ENCODE measurements around the gene SPATA24.
A peak's percentile ranks its signal among the peaks of the same experiment; 100 is the strongest.

The SPATA24 gene

GRCh38 chr5:139426203-139426885 lies 22.5 kb upstream of the SPATA24 start:
- peak; percentile 6 for DNase-seq
- peaks cover 19% of the 10 kb centered on the region for H3K4me1 Mint-ChIP-seq (ENCODE audit: low read depth)
- no peak overlapping the region for H3K4me3 Mint-ChIP-seq
- no peaks in the 10 kb centered on the region for H3K27me3 Mint-ChIP-seq
- no peak overlapping the region for H3K27ac Mint-ChIP-seq
- no peaks in the 10 kb centered on the region for H3K9me3 Mint-ChIP-seq
- H3K36me3 Mint-ChIP-seq (ENCODE audit: low read depth), result peaks cover 73% of the 10 kb centered on the region

DNA sequence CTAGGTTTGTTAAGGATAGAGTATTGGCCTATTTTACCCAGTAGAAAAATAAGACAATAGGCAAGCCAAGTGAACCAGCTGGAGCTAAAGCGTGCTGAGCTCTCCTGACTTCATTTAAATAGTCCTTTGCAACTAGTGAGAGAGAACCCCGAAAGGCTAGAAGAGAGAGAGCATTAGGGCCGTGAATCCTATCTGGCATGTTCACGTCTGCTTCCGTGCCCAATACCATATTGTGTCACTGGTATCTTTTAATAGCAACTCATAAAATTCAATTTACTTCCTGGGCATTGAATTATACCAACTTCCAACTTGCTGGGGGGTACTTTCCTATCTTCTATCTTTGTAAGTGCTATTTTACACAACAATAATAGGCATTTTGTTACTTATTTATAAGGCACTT lies 21.6 kb upstream of the SPATA24 start:
- peak; percentile 2 for DNase-seq
- Mint-ChIP-seq H3K9me3 (no peaks in the 10 kb centered on the region), H3K27me3 (no peaks in the 10 kb centered on the region), H3K36me3 (ENCODE audit: low read depth) (peaks cover 76% of the 10 kb centered on the region), H3K4me3 (no peak overlapping the region), H3K4me1 (ENCODE audit: low read depth) (peaks cover 13% of the 10 kb centered on the region), H3K27ac (no peak overlapping the region)

GRCh38 chr5:139422307-139422893 lies 18.5 kb upstream of the SPATA24 start:
- H3K9me3 Mint-ChIP-seq, result no peaks in the 10 kb centered on the region
- no peaks in the 10 kb centered on the region for H3K27me3 Mint-ChIP-seq
- H3K36me3 Mint-ChIP-seq (ENCODE audit: low read depth), result peaks cover 84% of the 10 kb centered on the region
- H3K4me1 Mint-ChIP-seq (ENCODE audit: low read depth), result peaks cover 11% of the 10 kb centered on the region
- no peak overlapping the region for H3K4me3 Mint-ChIP-seq
- DNase-seq, result peak; percentile 25
- peak overlapping the region; percentile 64 for H3K27ac Mint-ChIP-seq

DNA sequence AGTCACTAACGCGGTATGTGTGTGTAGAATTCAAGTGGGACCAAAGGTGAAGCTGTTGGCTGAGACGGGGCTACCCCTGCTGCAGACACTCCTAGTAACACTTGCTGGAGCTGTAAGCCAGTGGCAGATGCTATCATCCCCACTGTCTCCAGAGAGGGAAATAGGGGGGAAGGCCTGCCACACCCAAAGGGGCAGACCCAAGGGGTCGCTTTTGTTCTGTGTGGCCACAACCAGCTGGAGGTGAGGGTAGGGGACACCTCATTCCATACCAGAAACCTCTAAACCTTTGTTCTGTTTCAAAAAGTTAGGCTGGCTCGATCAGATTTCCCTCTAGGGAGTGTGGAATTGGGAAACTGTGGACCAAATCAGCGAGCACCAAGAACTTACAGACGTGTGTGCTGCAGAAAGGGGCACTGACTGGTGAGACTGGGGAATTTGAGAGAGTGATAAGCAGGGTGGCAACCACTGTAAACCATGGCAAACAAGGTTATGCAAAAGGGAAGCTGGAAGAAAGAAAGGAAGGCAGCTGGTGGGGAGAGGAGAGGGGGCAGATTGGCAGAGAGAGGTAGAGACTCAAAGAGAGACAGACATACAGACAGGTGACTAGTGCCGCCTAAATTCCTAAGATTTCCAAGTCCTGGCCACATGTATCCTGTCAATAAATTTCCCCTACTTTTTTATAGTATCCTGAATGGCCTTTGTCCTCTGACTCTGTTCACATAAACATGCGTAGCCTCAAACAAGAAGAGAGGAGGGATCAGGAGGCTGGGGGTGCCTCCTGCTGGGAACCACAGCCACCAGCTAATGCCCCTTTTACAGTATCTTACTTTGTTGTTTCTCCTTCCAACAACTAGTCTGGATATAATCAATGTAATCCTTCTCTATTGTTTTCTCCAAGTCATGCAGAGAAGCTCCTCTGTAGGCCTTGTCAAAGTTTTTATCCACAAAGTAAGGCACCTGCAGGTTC lies 15.6 kb upstream of the SPATA24 start:
- Mint-ChIP-seq H3K36me3 (ENCODE audit: low read depth) (peaks cover 83% of the 10 kb centered on the region), H3K4me1 (ENCODE audit: low read depth) (peaks cover 39% of the 10 kb centered on the region), H3K27me3 (no peaks in the 10 kb centered on the region), H3K27ac (no peak overlapping the region), H3K4me3 (no peak overlapping the region), H3K9me3 (no peaks in the 10 kb centered on the region)
- DNase-seq, result peak; percentile 27

- peak; percentile 3 for DNase-seq
- Mint-ChIP-seq H3K4me1 (ENCODE audit: low read depth) (peaks cover 46% of the 10 kb centered on the region), H3K27me3 (no peaks in the 10 kb centered on the region), H3K9me3 (no peaks in the 10 kb centered on the region), H3K4me3 (no peak overlapping the region), H3K27ac (peak overlapping the region; percentile 49), H3K36me3 (ENCODE audit: low read depth) (peaks cover 82% of the 10 kb centered on the region)
Measured at GRCh38 chr5:139418793-139419192, 14.9 kb upstream of the SPATA24 start.

DNA sequence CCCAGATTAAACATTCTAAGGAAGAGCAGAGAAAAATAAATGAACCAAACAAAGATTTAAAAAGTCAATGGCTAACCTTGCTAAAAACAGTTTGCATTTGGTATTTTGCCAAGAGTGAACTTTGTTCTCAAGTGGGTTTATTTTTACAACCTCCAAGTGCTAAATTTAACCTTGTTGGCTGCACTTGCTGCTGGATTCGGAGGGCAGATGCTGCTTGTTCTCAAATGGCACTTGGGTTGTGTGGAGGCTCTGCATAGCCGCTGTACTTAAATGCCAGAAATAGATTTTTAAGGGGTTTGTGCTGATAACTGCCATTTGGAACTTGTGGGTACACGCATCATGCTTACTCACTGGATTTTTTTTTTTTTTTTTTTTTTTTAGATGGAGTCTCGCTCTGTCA lies 13.3 kb upstream of the SPATA24 start:
- peak; percentile 24 for DNase-seq
- H3K9me3 Mint-ChIP-seq, result no peaks in the 10 kb centered on the region
- no peaks in the 10 kb centered on the region for H3K27me3 Mint-ChIP-seq
- no peak overlapping the region for H3K4me3 Mint-ChIP-seq
- peak overlapping the region; percentile 99 for H3K27ac Mint-ChIP-seq
- peaks cover 84% of the 10 kb centered on the region for H3K36me3 Mint-ChIP-seq (ENCODE audit: low read depth)
- peaks cover 57% of the 10 kb centered on the region for H3K4me1 Mint-ChIP-seq (ENCODE audit: low read depth)

DNA sequence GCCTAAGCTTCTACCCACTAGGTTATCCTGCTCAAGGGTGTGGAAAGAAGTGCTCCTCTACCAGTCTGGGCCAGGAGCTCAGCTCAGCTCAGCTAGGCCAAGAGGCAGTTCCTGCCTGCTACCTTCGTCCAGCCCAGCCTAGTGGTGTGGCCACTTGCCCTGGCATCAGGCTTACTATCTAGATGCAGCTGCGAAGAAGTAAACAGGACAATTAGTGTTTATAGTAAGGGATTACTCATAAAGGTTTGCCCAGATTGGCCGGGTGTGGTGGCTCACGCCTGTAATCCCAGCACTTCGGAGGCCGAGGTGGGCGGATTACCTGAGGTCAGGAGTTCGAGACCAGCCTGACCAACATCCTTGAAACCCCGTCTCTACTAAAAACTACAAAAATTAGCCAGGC lies 12.8 kb upstream of the SPATA24 start:
- peak overlapping the region; percentile 99 for H3K27ac Mint-ChIP-seq
- peaks cover 86% of the 10 kb centered on the region for H3K36me3 Mint-ChIP-seq (ENCODE audit: low read depth)
- no peak for DNase-seq
- no peaks in the 10 kb centered on the region for H3K9me3 Mint-ChIP-seq
- no peak overlapping the region for H3K4me3 Mint-ChIP-seq
- peaks cover 56% of the 10 kb centered on the region for H3K4me1 Mint-ChIP-seq (ENCODE audit: low read depth)
- no peaks in the 10 kb centered on the region for H3K27me3 Mint-ChIP-seq

- no peaks in the 10 kb centered on the region for H3K9me3 Mint-ChIP-seq
- H3K4me3 Mint-ChIP-seq, result peak overlapping the region; percentile 56
- peaks cover 56% of the 10 kb centered on the region for H3K4me1 Mint-ChIP-seq (ENCODE audit: low read depth)
- H3K36me3 Mint-ChIP-seq (ENCODE audit: low read depth), result peaks cover 85% of the 10 kb centered on the region
- peak overlapping the region; percentile 99 for H3K27ac Mint-ChIP-seq
- no peak for DNase-seq
- no peaks in the 10 kb centered on the region for H3K27me3 Mint-ChIP-seq
Measured at GRCh38 chr5:139415869-139416268, 12.0 kb upstream of the SPATA24 start.

- Mint-ChIP-seq H3K4me1 (ENCODE audit: low read depth) (peaks cover 56% of the 10 kb centered on the region), H3K36me3 (ENCODE audit: low read depth) (peaks cover 79% of the 10 kb centered on the region), H3K4me3 (peak overlapping the region; percentile 56), H3K27ac (peak overlapping the region; percentile 99), H3K9me3 (no peaks in the 10 kb centered on the region), H3K27me3 (no peaks in the 10 kb centered on the region)
- DNase-seq, result peak; percentile 62
Measured at GRCh38 chr5:139415221-139415861, 11.5 kb upstream of the SPATA24 start.

GRCh38 chr5:139414581-139415130 lies 10.8 kb upstream of the SPATA24 start:
- Mint-ChIP-seq H3K4me1 (ENCODE audit: low read depth) (peaks cover 56% of the 10 kb centered on the region), H3K27me3 (no peaks in the 10 kb centered on the region), H3K4me3 (peak overlapping the region; percentile 56), H3K27ac (peak overlapping the region; percentile 99), H3K36me3 (ENCODE audit: low read depth) (peaks cover 73% of the 10 kb centered on the region), H3K9me3 (no peaks in the 10 kb centered on the region)
- DNase-seq, result no peak

- peak overlapping the region; percentile 56 for H3K4me3 Mint-ChIP-seq
- H3K36me3 Mint-ChIP-seq (ENCODE audit: low read depth), result peaks cover 66% of the 10 kb centered on the region
- H3K4me1 Mint-ChIP-seq (ENCODE audit: low read depth), result peaks cover 56% of the 10 kb centered on the region
- H3K9me3 Mint-ChIP-seq, result no peaks in the 10 kb centered on the region
- no peaks in the 10 kb centered on the region for H3K27me3 Mint-ChIP-seq
- DNase-seq, result no peak
- peak overlapping the region; percentile 99 for H3K27ac Mint-ChIP-seq
Measured at GRCh38 chr5:139413963-139414362, 10.1 kb upstream of the SPATA24 start.

GRCh38 chr5:139413153-139413552 lies 9.3 kb upstream of the SPATA24 start:
- peaks cover 53% of the 10 kb centered on the region for H3K4me1 Mint-ChIP-seq (ENCODE audit: low read depth)
- H3K4me3 Mint-ChIP-seq, result no peak overlapping the region
- H3K27ac Mint-ChIP-seq, result peak overlapping the region; percentile 99

GRCh38 chr5:139410993-139411828 lies 7.3 kb upstream of the SPATA24 start:
- no peaks in the 10 kb centered on the region for H3K9me3 Mint-ChIP-seq
- peaks cover 39% of the 10 kb centered on the region for H3K36me3 Mint-ChIP-seq (ENCODE audit: low read depth)
- H3K4me3 Mint-ChIP-seq, result no peak overlapping the region
- H3K27me3 Mint-ChIP-seq, result no peaks in the 10 kb centered on the region
- no peak overlapping the region for H3K27ac Mint-ChIP-seq
- peaks cover 45% of the 10 kb centered on the region for H3K4me1 Mint-ChIP-seq (ENCODE audit: low read depth)
- DNase-seq, result no peak

More at GRCh38 chr5:139413153-139413552, 9.3 kb upstream of the SPATA24 start:
- no peak for DNase-seq
- peaks cover 58% of the 10 kb centered on the region for H3K36me3 Mint-ChIP-seq (ENCODE audit: low read depth)
- H3K9me3 Mint-ChIP-seq, result no peaks in the 10 kb centered on the region
- no peaks in the 10 kb centered on the region for H3K27me3 Mint-ChIP-seq
